ENCODE measurements around the gene PEDS1.
A peak's percentile ranks its signal among the peaks of the same experiment; 100 is the strongest.
"Not testable (repeated sequence)": the region's sequence is repeated elsewhere in the genome, so short reads cannot be mapped to it uniquely, and the experiment has no call there.

The PEDS1 gene

DNA sequence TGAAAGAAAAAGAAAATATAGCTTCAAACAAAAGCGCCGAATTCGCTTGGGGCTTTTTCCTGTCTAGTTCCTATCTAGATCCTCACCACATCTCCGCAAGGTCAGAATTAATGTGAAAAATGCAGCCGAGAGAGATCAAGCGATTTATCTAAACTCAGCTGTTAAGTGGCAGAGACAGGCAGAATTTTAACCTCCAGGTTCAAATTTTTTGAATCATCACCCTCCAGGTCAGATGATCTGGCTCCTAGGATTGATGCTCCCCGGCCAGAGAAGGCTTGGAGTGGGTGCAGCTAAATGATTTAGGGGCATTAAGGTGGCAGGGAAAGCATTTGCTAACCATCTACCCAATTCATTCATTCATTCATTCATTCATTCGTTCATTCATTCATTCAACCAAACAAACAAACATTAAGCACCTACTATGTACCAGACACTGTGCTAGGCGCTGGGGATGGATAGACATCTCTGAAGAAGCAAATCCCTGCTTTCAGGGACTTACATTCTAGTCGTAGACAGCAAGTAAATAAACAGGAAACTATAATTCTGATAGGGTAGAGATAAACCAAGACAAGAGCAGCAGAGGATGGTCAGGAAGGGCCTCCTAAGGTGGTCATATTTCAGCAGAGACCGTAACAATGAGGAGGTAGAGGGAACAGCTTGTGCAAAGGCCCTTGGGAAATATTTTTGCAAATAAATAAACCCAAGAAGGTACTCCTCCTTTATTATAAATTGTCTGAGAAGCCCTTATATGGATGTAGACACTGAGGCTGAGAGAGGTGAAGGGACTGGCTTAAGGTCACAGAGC lies 39.9 kb downstream of the PEDS1 start:
- DNase-seq (ENCODE audit: low read depth in 2 of 2): no peak

- DNase-seq (ENCODE audit: low read depth in 2 of 2): peak; percentile 84 to 86
Measured at GRCh38 chr20:50112512-50113419, 40.8 kb downstream of the PEDS1 start, which contains the start of gene UBE2V1. Gene UBE2V1 (minus strand): TSS chr20:50113150. CDS start chr20:50113128, 22 bp downstream.

- no peak for DNase-seq (ENCODE audit: low read depth in 2 of 2)
Measured at GRCh38 chr20:50111829-50112495, 41.6 kb downstream of the PEDS1 start.

- DNase-seq (ENCODE audit: low read depth in 2 of 2): peak in 1 of 2 donors; percentile 32
Measured at GRCh38 chr20:50111120-50111828, 42.2 kb downstream of the PEDS1 start.

- no peak for DNase-seq (ENCODE audit: low read depth in 2 of 2)
Measured at GRCh38 chr20:50110141-50111047, 43.1 kb downstream of the PEDS1 start.

DNA sequence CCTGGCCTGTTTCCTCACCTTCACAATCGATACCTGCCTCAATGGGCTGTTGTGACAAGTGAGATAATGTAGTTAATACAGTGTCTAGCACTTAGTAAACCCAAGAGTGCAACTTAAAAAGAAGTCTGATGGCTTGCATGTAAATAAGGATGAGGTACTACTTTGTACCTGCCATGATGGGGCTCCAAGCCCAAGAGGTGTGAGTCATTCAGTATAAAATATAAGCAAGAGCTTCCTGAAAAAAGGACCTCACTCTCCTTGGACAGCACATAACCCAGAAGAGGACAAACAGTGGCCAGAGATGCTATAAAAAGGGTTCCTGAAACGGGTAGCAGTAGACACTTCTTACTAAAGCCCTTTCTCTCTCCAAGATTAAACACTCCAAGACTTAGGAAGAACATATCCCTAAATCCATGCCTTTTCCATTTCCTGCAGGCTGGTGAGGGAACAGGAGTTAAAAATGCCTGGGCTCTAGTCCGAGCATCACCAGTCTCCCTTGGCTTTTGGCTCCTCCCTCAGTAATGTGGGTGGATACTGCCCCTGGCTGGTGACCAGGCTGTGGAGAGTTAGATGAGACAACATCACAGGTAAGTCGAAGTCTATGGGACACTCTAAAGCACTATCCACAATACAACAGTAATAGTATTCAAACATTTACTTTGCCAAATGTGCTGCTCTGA lies 44.8 kb downstream of the PEDS1 start:
- DNase-seq (ENCODE audit: low read depth in 2 of 2): no peak

GRCh38 chr20:50107796-50108331 lies 45.7 kb downstream of the PEDS1 start:
- no peak for DNase-seq (ENCODE audit: low read depth in 2 of 2)

DNA sequence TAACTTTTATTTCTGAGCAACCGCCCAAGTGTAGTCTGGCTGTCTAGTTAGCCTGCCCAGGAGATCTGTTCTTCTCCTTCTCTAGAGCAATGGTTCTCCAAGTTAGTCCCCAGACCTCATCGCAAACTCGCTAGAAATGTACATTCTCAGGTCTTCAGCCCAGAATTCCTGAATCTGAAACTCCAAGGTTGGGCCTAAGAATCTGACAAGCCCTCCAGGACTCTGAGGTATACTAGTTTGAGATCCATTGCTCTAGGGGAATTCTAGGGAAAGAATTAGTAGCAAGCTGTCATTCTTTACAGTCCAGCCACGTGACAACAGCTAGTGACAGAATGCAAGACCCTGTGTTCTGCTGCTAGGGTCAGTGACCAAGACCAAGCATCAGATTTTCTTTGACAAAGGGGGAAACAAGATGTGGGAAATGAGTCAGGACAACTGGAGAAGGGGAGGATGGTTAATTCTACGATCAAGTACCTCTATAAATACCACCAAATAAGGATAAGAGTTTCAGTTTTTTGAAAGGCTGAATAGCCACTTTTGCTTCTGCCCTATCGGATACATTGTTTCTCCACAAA lies 46.4 kb downstream of the PEDS1 start:
- no peak for DNase-seq (ENCODE audit: low read depth in 2 of 2)

DNA sequence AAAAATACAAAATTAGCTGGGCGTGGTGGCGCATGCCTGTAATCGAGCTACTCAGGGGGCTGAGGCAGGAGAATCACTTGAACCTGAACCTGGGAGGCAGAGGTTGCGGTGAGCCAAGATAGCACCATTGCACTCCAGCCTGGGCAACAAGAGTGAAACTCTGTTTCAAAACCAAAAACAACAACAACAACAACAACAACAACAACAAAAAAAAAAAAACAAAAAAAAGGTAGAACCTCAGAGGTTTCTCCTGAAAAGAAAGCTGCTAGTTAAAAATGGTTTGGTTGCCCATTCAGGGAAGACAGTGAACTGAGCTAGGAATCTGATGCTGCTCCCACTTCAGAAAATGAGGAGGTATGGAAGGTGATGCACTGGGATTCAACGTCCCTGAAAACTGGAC lies 46.9 kb downstream of the PEDS1 start:
- not testable (repeated sequence) for DNase-seq (ENCODE audit: low read depth in 2 of 2)

Data from stimulated activated CD4-positive, alpha-beta T cell treated with anti-CD3 and anti-CD28 coated beads, Interleukin-1b, Interleukin-23, amount 100 ng/mL, for 4 hours (primary cell).